ENCODE measurements around the gene WDR37. TPM values are rescaled to one million over a fixed set of nuclear protein-coding genes. Genes with fewer than 3 reads are reported as not detected.
A peak's percentile ranks its signal among the peaks of the same experiment; 100 is the strongest.

Gene WDR37
- total and polyA plus RNA-seq, 4 donors: 3.9 to 25.9 (median 14.4) TPM

- Histone ChIP-seq H3K36me3 (ENCODE audit: control insufficient read depth in 1 of 2, insufficient read depth in 2 of 2, low read length in 1 of 2) (no peaks in the 10 kb centered on the region), H3K4me3 (ENCODE audit: low read length in 2 of 2) (no peak overlapping the region), H3K27me3 (ENCODE audit: control insufficient read depth in 1 of 2, insufficient read depth in 2 of 2, low read length in 1 of 2) (no peaks in the 10 kb centered on the region), H3K9me3 (ENCODE audit: control insufficient read depth, low read length) (no peaks in the 10 kb centered on the region), H3K4me1 (ENCODE audit: control insufficient read depth in 1 of 2, insufficient read depth in 2 of 2, low read length in 2 of 2) (no peaks in the 10 kb centered on the region), H3K27ac (ENCODE audit: low read depth in 1 of 2, low read length in 2 of 2) (no peak overlapping the region)
- no peak for ATAC-seq (ENCODE audit: low FRiP score)
- 90 to 95% methylated on average over 9 of the region's 9 CpGs for WGBS, 2 donors
- intact Hi-C loops (cut with DNase I): no loop called here
- peak in 1 of 2 donors; percentile 66 for DNase-seq
Measured at GRCh38 chr10:1177936-1178335, 121.8 kb downstream of the WDR37 start.

GRCh38 chr10:1178506-1178905 lies 122.3 kb downstream of the WDR37 start:
- H3K27ac ChIP-seq (ENCODE audit: low read depth in 1 of 2, low read length in 2 of 2): no peak overlapping the region
- H3K4me3 ChIP-seq (ENCODE audit: low read length in 2 of 2): no peak overlapping the region
- H3K4me1 ChIP-seq (ENCODE audit: control insufficient read depth in 1 of 2, insufficient read depth in 2 of 2, low read length in 2 of 2): no peaks in the 10 kb centered on the region
- ATAC-seq (ENCODE audit: low FRiP score): no peak
- H3K27me3 ChIP-seq (ENCODE audit: control insufficient read depth in 1 of 2, insufficient read depth in 2 of 2, low read length in 1 of 2): no peaks in the 10 kb centered on the region
- intact Hi-C loops (cut with DNase I): no loop called here
- H3K36me3 ChIP-seq (ENCODE audit: control insufficient read depth in 1 of 2, insufficient read depth in 2 of 2, low read length in 1 of 2): no peaks in the 10 kb centered on the region
- WGBS, 2 donors: 84 to 86% methylated on average over 16 of the region's 16 CpGs
- peak in 1 of 2 donors; percentile 62 for DNase-seq
- no peaks in the 10 kb centered on the region for H3K9me3 ChIP-seq (ENCODE audit: control insufficient read depth, low read length)

GRCh38 chr10:1179346-1180070 lies 123.3 kb downstream of the WDR37 start:
- ATAC-seq (ENCODE audit: low FRiP score) (no peak), DNase-seq (peak in 1 of 2 donors; percentile 31)
- Histone ChIP-seq H3K4me3 (ENCODE audit: low read length in 2 of 2) (no peak overlapping the region), H3K36me3 (ENCODE audit: control insufficient read depth in 1 of 2, insufficient read depth in 2 of 2, low read length in 1 of 2) (no peaks in the 10 kb centered on the region), H3K27me3 (ENCODE audit: control insufficient read depth in 1 of 2, insufficient read depth in 2 of 2, low read length in 1 of 2) (no peaks in the 10 kb centered on the region), H3K9me3 (ENCODE audit: control insufficient read depth, low read length) (no peaks in the 10 kb centered on the region), H3K4me1 (ENCODE audit: control insufficient read depth in 1 of 2, insufficient read depth in 2 of 2, low read length in 2 of 2) (no peaks in the 10 kb centered on the region), H3K27ac (ENCODE audit: low read depth in 1 of 2, low read length in 2 of 2) (no peak overlapping the region)
- WGBS, 2 donors: 89 to 92% methylated on average over 20 of the region's 20 CpGs
- intact Hi-C loops (cut with DNase I): no loop called here

DNA sequence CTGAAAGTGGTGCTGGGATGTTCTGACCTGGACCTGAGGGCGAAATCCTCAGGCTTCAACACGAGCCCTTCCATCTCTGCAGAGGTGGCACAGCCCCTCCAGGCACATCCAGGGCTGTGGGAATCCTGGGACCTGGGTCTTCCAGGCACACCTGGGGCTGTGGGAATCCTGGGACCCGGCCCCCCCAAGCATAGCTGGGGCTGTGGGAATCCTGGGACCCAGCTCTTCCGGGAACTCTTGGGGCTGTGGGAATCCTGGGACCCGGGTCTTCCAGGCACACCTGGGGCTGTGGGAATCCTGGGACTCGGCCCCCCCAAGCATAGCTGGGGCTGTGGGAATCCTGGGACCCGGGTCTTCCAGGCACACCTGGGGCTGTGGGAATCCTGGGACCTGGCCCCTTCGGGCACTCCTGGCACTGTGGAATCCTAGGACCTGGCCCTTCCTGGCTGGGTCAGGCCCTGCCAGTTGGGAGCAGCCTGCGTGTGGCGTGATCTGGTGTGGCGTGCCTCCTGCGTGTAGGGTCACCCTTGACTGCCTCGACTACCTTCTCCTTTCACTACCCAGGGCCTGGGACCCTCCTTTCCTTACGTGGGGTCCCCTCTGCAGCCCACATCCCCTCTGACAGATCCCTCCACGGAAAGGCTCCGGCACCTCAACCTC lies 124.0 kb downstream of the WDR37 start:
- Histone ChIP-seq H3K27me3 (ENCODE audit: control insufficient read depth in 1 of 2, insufficient read depth in 2 of 2, low read length in 1 of 2) (no peaks in the 10 kb centered on the region), H3K4me1 (ENCODE audit: control insufficient read depth in 1 of 2, insufficient read depth in 2 of 2, low read length in 2 of 2) (no peaks in the 10 kb centered on the region), H3K9me3 (ENCODE audit: control insufficient read depth, low read length) (no peaks in the 10 kb centered on the region), H3K4me3 (ENCODE audit: low read length in 2 of 2) (no peak overlapping the region), H3K36me3 (ENCODE audit: control insufficient read depth in 1 of 2, insufficient read depth in 2 of 2, low read length in 1 of 2) (no peaks in the 10 kb centered on the region), H3K27ac (ENCODE audit: low read depth in 1 of 2, low read length in 2 of 2) (no peak overlapping the region)
- peak in 1 of 2 donors; percentile 30 for DNase-seq
- intact Hi-C loops (cut with DNase I): no loop called here
- 85 to 86% methylated on average over 16 of the region's 16 CpGs for WGBS, 2 donors
- no peak for ATAC-seq (ENCODE audit: low FRiP score)

- no peaks in the 10 kb centered on the region for H3K36me3 ChIP-seq (ENCODE audit: control insufficient read depth in 1 of 2, insufficient read depth in 2 of 2, low read length in 1 of 2)
- DNase-seq (peak in 1 of 2 donors; percentile 55), ATAC-seq (ENCODE audit: low FRiP score) (no peak)
- no peak overlapping the region for H3K27ac ChIP-seq (ENCODE audit: low read depth in 1 of 2, low read length in 2 of 2)
- no peaks in the 10 kb centered on the region for H3K27me3 ChIP-seq (ENCODE audit: control insufficient read depth in 1 of 2, insufficient read depth in 2 of 2, low read length in 1 of 2)
- no peaks in the 10 kb centered on the region for H3K4me1 ChIP-seq (ENCODE audit: control insufficient read depth in 1 of 2, insufficient read depth in 2 of 2, low read length in 2 of 2)
- 56 to 62% methylated on average over 11 of the region's 11 CpGs for WGBS, 2 donors
- intact Hi-C loops (cut with DNase I): no loop called here
- H3K9me3 ChIP-seq (ENCODE audit: control insufficient read depth, low read length): no peaks in the 10 kb centered on the region
- H3K4me3 ChIP-seq (ENCODE audit: low read length in 2 of 2): no peak overlapping the region
Measured at GRCh38 chr10:1180836-1181235, 124.7 kb downstream of the WDR37 start.

Other genes with a start within 250 kb of the WDR37 start
- 10 to 100 TPM; 73.2 to 82.4 TPM for gene LARP4B, start 124.7 kb upstream of the WDR37 start, total RNA-seq
- gene LARP4B, start 124.7 kb upstream of the WDR37 start, polyA plus RNA-seq: 10 to 100 TPM in 1 of 2 donors, 1 to 10 TPM in 1; 8.1 to 12.3 TPM
- gene GTPBP4, start 68.0 kb upstream of the WDR37 start, total RNA-seq: 10 to 100 TPM; 29.2 to 46.9 TPM
- gene GTPBP4, start 68.0 kb upstream of the WDR37 start, polyA plus RNA-seq: 10 to 100 TPM; 21.6 to 24.7 TPM
- not detected for gene IDI2, start 30.5 kb upstream of the WDR37 start, total RNA-seq
- gene IDI2, start 30.5 kb upstream of the WDR37 start, polyA plus RNA-seq: under 1 TPM in 1 of 2 donors, not detected in 1; 0.10 TPM
- gene IDI1, start 7.3 kb upstream of the WDR37 start, total RNA-seq: 10 to 100 TPM; 28.6 to 39.3 TPM
- 10 to 100 TPM; 18.9 to 43.3 TPM for gene IDI1, start 7.3 kb upstream of the WDR37 start, polyA plus RNA-seq